Neural cell (in vitro differentiated cells): ENCODE data around the gene IL4I1. TPM values are rescaled to one million over a fixed set of nuclear protein-coding genes. Genes with fewer than 3 reads are reported as not detected.

Experiments used
- H2AFZ ChIP-seq: fragments of 200-600, 300-800 bp; sonication (generic), shearing (Covaris generic); 2 replicates; pipeline ENCODE4 v1.6.0; 2014; ENCODE audit warnings: low read depth, mild to moderate bottlenecking, antibody characterized with exemption, low read length, moderate library complexity
- H3F3A ChIP-seq: fragments of 200-600 bp; shearing (Covaris generic); 2 replicates; pipeline ENCODE4 v1.6.1; 2016; ENCODE audit warnings: mild to moderate bottlenecking, moderate library complexity, mixed read lengths, antibody characterized with exemption, low read length; ENCODE audit not compliant: insufficient read depth, poor library complexity, severe bottlenecking
- H3K27ac ChIP-seq: fragments of 200-600, 300-800 bp; sonication (generic), shearing (Covaris generic); 2 replicates; pipeline ENCODE4 v1.5.1; 2014; ENCODE audit warnings: mild to moderate bottlenecking, low read length, moderate library complexity
- H3K27me3 ChIP-seq: fragments of 300-800, 200-600 bp; sonication (generic), shearing (Covaris generic); 2 replicates; pipeline ENCODE4 v1.6.0; 2014; ENCODE audit warnings: mild to moderate bottlenecking, low read depth, low read length, moderate library complexity; ENCODE audit not compliant: insufficient read depth
- H3K36me3 ChIP-seq: fragments of 300-800, 200-600 bp; sonication (generic), shearing (Covaris generic); 2 replicates; pipeline ENCODE4 v1.5.1; 2014; ENCODE audit warnings: mild to moderate bottlenecking, antibody characterized with exemption, low read length, moderate library complexity; ENCODE audit not compliant: insufficient read depth
- H3K4me2 ChIP-seq: fragments of 300-800, 200-600 bp; sonication (generic), shearing (Covaris generic); 2 replicates; pipeline ENCODE4 v1.6.0; 2014; ENCODE audit warnings: mild to moderate bottlenecking, low read length
- H3K4me3 ChIP-seq: fragments of 300-800, 200-600 bp; sonication (generic), shearing (Covaris generic); 2 replicates; pipeline ENCODE4 v1.5.1; 2014; ENCODE audit warnings: mild to moderate bottlenecking, low read length, moderate library complexity
- H3K79me2 ChIP-seq: fragments of 200-600 bp; shearing (Covaris generic); replicated peaks from 2 replicates; pipeline ENCODE4 v1.6.0; 2014; ENCODE audit warnings: mild to moderate bottlenecking, low read length, moderate library complexity; ENCODE audit not compliant: insufficient read depth
- H3K9ac ChIP-seq: fragments of 300-800, 200-600 bp; sonication (generic), shearing (Covaris generic); 2 replicates; pipeline ENCODE4 v1.6.1; 2016; ENCODE audit warnings: mild to moderate bottlenecking, low read length, mixed read lengths
- H3K9me2 ChIP-seq: fragments of 200-600 bp; shearing (Covaris generic); 2 replicates; pipeline ENCODE4 v1.6.1; 2016; ENCODE audit warnings: mild to moderate bottlenecking, low read length, mixed read lengths; ENCODE audit not compliant: insufficient read depth
- H3K9me3 ChIP-seq: fragments of 200-600, 300-800 bp; sonication (generic), shearing (Covaris generic); 2 replicates; pipeline ENCODE4 v1.6.1; 2016; ENCODE audit warnings: mild to moderate bottlenecking, mixed run types, low read length, moderate library complexity, mixed read lengths
- H4K20me1 ChIP-seq: fragments of 200-600 bp; shearing (Covaris generic); 2 replicates; pipeline ENCODE4 v1.6.1; 2016; ENCODE audit warnings: mild to moderate bottlenecking, mixed run types; ENCODE audit not compliant: insufficient read depth
- CTCF ChIP-seq: fragments of 450-650 bp; IDR thresholded peaks from 2 replicates; pipeline ENCODE4 v1.5.1; 2014; ENCODE audit warnings: antibody characterized with exemption, mild to moderate bottlenecking, moderate library complexity; ENCODE audit not compliant: poor library complexity, severe bottlenecking
- EP300 ChIP-seq: fragments of 450-650 bp; conservative IDR thresholded peaks from 2 replicates; pipeline ENCODE4 v1.6.1; 2014; ENCODE audit warnings: antibody characterized with exemption, mild to moderate bottlenecking, moderate library complexity; ENCODE audit not compliant: poor library complexity, severe bottlenecking
- EZH2 ChIP-seq: fragments of 200-600, 300-800 bp; shearing (Covaris generic), sonication (generic); IDR thresholded peaks from 2 replicates; pipeline ENCODE4 v1.6.1; 2014; ENCODE audit warnings: antibody characterized with exemption, low read length, borderline replicate concordance, mild to moderate bottlenecking; ENCODE audit not compliant: insufficient read depth, poor library complexity, severe bottlenecking
- MXI1 ChIP-seq: fragments of 450-650 bp; conservative IDR thresholded peaks from 2 replicates; pipeline ENCODE4 v1.6.1; 2014; ENCODE audit warnings: antibody characterized with exemption, mild to moderate bottlenecking; ENCODE audit not compliant: poor library complexity, severe bottlenecking
- POLR2AphosphoS5 ChIP-seq: IDR thresholded peaks from 2 replicates; pipeline ENCODE4 v1.6.1; 2012
- RAD21 ChIP-seq: fragments of 450-650 bp; conservative IDR thresholded peaks from 2 replicates; pipeline ENCODE4 v1.6.1; 2014; ENCODE audit warnings: antibody characterized with exemption, mild to moderate bottlenecking, moderate library complexity
- REST ChIP-seq: IDR thresholded peaks from 2 replicates; pipeline ENCODE4 v1.6.1; 2012; ENCODE audit warnings: borderline replicate concordance
- SMC3 ChIP-seq: fragments of 450-650 bp; conservative IDR thresholded peaks from 2 replicates; pipeline ENCODE4 v1.6.1; 2014; ENCODE audit warnings: antibody characterized with exemption, mild to moderate bottlenecking, moderate library complexity; ENCODE audit not compliant: poor library complexity
- TAF1 ChIP-seq: IDR thresholded peaks from 2 replicates; pipeline ENCODE4 v1.6.1; 2012; ENCODE audit warnings: low read depth
- polyA plus RNA-seq: library from polyadenylated mRNA; depleted of rRNA; stranded (reverse); fragments of >200 nt; gene quantifications from 2 replicates; pipeline ENCODE4 v1.2.3, GENCODE V29; 2014

The IL4I1 gene
- polyA plus RNA-seq, 1 donor from 2014 or later: not detected

GRCh38 chr19:49857061-49857837 lies 39.4 kb downstream of the IL4I1 start:
- Histone ChIP-seq H3K36me3 (no peaks in the 10 kb centered on the region), H3F3A (no peaks in the 10 kb centered on the region), H3K9me2 (no peaks in the 10 kb centered on the region), H3K27ac (no peak overlapping the region), H3K27me3 (no peaks in the 10 kb centered on the region), H3K79me2 (peaks cover 29% of the 10 kb centered on the region), H3K9ac (no peak overlapping the region), H3K4me2 (no peak overlapping the region), H2AFZ (no peak overlapping the region), H3K9me3 (no peaks in the 10 kb centered on the region), H3K4me3 (no peak overlapping the region), H4K20me1 (peaks cover 40% of the 10 kb centered on the region)
- TF ChIP-seq RAD21: no peak
- TF ChIP-seq MXI1: no peak
- no peak for TF ChIP-seq CTCF
- TF ChIP-seq TAF1: no peak
- TF ChIP-seq EZH2: no peak

- no peak overlapping the region for H3K9ac ChIP-seq
- peaks cover 35% of the 10 kb centered on the region for H3K79me2 ChIP-seq
- H3K27me3 ChIP-seq: no peaks in the 10 kb centered on the region
- H3K4me2 ChIP-seq: no peak overlapping the region
- H3K27ac ChIP-seq: no peak overlapping the region
- H3K36me3 ChIP-seq: no peaks in the 10 kb centered on the region
- H2AFZ ChIP-seq: no peak overlapping the region
- no peaks in the 10 kb centered on the region for H3K9me3 ChIP-seq
- H3K4me3 ChIP-seq: no peak overlapping the region
- no peaks in the 10 kb centered on the region for H3K9me2 ChIP-seq
- H3F3A ChIP-seq: no peaks in the 10 kb centered on the region
- TF ChIP-seq EZH2: no peak
- TF ChIP-seq CTCF: no peak
- TF ChIP-seq MXI1: no peak
- TF ChIP-seq TAF1: no peak
- no peak for TF ChIP-seq RAD21
- no peak for TF ChIP-seq EP300
- TF ChIP-seq SMC3: no peak
- TF ChIP-seq REST: no peak
- TF ChIP-seq POLR2AphosphoS5: no peak
- H4K20me1 ChIP-seq: peaks cover 43% of the 10 kb centered on the region
Measured at GRCh38 chr19:49856574-49857021, 40.1 kb downstream of the IL4I1 start.
